HG03432 (cell line): ENCODE data around the gene CDKN1A.

Experiments used
- ATAC-seq: cut with Tn5 transposase; IDR thresholded peaks from one replicate; pipeline ENCODE4 v1.9.1; 2021; ENCODE audit warnings: mild to moderate bottlenecking, moderate library complexity; ENCODE audit not compliant: unreplicated experiment

CDKN1A gene

DNA sequence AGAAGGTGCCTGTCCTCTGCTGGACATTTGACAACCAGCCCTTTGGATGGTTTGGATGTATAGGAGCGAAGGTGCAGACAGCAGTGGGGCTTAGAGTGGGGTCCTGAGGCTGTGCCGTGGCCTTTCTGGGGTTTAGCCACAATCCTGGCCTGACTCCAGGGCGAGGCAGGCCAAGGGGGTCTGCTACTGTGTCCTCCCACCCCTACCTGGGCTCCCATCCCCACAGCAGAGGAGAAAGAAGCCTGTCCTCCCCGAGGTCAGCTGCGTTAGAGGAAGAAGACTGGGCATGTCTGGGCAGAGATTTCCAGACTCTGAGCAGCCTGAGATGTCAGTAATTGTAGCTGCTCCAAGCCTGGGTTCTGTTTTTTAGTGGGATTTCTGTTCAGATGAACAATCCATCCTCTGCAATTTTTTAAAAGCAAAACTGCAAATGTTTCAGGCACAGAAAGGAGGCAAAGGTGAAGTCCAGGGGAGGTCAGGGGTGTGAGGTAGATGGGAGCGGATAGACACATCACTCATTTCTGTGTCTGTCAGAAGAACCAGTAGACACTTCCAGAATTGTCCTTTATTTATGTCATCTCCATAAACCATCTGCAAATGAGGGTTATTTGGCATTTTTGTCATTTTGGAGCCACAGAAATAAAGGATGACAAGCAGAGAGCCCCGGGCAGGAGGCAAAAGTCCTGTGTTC is 1.3 kb upstream of the CDKN1A start:
- ATAC-seq = no peak

DNA sequence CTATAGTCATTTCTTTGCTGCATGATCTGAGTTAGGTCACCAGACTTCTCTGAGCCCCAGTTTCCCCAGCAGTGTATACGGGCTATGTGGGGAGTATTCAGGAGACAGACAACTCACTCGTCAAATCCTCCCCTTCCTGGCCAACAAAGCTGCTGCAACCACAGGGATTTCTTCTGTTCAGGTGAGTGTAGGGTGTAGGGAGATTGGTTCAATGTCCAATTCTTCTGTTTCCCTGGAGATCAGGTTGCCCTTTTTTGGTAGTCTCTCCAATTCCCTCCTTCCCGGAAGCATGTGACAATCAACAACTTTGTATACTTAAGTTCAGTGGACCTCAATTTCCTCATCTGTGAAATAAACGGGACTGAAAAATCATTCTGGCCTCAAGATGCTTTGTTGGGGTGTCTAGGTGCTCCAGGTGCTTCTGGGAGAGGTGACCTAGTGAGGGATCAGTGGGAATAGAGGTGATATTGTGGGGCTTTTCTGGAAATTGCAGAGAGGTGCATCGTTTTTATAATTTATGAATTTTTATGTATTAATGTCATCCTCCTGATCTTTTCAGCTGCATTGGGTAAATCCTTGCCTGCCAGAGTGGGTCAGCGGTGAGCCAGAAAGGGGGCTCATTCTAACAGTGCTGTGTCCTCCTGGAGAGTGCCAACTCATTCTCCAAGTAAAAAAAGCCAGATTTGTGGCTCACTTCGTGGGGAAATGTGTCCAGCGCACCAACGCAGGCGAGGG is 594 bp upstream of the CDKN1A start:
- ATAC-seq = no peak

DNA sequence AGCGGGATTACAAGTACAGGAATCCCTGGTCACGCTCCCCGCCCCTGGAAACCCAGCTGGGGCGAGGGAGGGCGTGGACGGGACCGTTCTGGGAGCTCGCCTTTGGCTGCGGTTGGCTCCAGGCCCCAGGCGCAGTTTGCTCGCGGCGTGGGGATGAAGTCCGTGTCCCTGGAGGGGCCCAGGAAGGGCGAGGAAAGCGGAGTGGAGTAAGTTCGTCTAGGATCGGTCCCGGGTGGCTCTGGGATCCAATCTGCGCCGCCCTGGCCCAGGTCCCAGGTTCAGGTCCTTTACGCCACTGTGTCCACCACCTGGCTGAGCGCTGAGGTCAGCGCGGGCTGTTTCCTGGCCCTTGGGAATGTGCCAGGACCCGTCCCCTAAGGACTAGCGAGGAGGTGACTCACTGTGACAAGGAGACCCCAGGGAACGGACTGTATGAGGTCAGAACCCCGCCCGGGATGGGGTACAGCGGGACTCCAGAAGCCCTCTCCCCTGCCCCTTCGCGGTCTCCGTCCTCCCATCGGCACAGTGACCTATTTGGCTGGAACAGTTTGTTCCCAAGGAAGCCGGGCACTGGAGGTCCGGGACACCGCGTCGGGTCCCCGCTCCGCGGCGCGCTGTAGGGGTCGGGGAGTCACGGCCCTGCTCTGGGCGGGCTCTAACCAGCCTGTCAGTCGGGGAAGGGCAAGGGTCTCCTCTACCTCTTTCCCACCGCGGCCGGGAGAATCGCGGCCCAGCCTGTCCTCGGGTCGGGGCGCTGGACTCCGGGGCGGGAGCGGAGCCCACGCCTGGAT is 724 bp downstream of the CDKN1A start:
- ATAC-seq = peak; percentile 0

DNA sequence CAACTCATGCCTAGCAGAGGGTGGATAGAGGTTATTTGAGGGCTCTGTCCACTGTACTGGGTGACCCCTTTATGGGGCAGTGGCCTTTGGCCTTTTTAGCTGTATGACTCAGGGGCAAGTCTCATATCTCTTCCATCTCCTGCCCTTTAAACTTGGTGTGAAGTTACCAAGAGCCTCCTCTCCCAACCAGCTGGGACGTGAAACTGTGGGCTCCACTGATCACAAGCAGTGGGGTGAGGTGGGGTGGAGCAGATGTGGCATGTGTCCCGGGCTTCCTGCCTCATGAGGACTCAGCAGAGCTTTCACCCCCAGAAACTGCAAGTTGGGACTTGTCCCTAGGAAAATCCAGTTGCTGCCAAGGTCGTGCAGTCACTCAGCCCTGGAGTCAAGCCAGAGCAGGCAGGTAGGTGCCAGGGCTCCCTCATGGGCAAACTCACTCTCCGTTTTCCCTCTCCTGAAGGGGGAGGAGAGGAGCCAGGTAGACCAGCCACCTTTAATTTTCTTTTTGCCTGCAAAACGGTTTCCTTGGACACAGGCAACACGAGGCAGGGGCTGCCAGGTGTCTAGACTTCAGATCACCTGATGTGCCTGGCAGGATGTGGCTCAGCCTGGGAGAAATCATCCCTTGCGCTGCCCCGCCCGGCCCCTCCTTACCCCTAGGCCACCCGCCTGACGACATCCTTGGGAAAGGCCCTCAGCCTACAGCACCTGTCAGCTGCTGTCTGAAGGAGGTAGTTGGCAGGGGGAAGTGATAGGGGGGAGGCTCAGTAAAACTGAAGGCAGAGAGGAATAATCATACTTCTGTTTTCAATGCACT is 4.0 kb downstream of the CDKN1A start:
- ATAC-seq = peak; percentile 24

DNA sequence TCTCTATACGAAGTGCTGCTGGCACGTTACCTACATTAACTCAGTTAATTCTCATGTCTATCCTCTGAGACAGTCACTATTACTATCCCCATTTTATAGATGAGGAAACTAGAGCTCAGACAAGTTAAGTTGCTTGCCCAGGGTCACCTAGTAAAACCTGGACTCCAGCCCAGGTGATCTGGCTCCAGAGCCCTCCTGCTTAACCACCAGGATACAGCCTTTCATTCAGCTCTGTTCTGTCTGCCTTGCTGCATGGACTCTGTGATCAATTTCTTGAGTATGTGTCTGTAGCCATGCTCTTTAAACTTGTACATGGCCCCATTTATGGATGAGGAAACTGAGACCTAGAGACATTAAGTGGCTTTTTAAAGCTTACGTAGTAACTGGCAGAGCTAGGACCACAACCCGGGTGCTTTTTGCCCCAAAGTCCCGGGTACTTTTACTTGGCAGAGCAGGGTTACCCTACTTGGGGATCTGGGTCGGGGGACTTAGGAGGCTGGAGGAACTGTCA is 4.7 kb downstream of the CDKN1A start:
- ATAC-seq = no peak

DNA sequence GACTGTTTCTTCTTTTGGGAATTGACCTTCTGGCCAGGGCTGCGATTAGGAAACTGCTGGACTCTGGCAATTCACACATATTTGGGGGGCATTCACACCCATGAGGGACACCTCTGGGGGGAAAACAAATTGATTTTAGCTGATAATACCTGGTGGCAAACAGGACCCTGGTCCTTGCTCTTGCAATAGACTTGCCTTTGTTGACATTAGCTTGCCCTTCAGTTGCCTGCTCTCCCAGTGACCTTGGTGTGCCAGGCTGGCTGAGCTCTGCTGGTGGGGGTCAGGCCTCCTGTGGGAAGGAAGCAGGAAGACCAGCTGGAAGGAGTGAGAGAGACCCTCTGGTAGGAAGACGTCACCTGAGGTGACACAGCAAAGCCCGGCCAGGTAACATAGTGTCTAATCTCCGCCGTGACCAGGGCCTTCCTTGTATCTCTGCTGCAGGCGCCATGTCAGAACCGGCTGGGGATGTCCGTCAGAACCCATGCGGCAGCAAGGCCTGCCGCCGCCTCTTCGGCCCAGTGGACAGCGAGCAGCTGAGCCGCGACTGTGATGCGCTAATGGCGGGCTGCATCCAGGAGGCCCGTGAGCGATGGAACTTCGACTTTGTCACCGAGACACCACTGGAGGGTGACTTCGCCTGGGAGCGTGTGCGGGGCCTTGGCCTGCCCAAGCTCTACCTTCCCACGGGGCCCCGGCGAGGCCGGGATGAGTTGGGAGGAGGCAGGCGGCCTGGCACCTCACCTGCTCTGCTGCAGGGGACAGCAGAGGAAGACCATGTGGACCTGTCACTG is 5.3 kb downstream of the CDKN1A start:
- no peak for ATAC-seq

DNA sequence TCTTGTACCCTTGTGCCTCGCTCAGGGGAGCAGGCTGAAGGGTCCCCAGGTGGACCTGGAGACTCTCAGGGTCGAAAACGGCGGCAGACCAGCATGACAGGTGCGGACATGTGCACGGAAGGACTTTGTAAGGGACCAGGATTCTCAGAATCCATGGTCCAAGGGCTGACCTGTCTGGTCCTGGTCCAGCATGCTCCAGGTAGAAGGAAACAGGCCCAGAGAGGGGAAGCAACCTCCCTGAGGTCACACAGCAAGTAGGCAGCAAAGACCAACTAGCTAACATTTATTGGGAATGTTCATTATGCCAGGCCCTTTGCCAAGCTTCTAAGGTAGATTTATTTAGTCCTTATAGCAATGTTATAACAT is 5.9 kb downstream of the CDKN1A start:
- ATAC-seq = no peak

DNA sequence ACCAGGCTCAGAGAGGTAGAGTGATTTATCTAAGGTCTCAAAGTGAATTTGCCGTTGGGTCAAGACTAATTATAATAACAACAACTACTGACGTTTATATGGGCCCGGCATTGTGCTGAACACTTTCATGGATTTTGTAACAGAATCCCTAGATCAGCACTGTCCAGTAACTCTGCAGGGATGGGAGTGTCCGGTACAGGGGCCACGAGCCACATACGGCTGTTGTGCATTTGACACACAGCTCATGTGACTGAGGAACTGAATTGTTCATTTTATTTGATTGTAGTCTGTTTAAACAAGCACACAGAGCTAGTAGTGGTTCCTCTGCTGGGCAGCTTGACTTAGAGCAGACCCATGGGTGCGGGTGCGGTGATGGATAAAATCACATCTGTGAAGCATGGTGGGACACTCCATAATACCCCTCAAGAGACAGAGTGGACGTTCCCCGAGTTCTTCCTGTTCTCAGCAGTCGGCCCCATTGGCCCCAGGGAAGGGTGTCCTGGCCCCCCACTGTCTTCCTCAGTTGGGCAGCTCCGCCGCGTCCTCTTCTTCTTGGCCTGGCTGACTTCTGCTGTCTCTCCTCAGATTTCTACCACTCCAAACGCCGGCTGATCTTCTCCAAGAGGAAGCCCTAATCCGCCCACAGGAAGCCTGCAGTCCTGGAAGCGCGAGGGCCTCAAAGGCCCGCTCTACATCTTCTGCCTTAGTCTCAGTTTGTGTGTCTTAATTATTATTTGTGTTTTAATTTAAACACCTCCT is 6.8 kb downstream of the CDKN1A start:
- no peak for ATAC-seq

DNA sequence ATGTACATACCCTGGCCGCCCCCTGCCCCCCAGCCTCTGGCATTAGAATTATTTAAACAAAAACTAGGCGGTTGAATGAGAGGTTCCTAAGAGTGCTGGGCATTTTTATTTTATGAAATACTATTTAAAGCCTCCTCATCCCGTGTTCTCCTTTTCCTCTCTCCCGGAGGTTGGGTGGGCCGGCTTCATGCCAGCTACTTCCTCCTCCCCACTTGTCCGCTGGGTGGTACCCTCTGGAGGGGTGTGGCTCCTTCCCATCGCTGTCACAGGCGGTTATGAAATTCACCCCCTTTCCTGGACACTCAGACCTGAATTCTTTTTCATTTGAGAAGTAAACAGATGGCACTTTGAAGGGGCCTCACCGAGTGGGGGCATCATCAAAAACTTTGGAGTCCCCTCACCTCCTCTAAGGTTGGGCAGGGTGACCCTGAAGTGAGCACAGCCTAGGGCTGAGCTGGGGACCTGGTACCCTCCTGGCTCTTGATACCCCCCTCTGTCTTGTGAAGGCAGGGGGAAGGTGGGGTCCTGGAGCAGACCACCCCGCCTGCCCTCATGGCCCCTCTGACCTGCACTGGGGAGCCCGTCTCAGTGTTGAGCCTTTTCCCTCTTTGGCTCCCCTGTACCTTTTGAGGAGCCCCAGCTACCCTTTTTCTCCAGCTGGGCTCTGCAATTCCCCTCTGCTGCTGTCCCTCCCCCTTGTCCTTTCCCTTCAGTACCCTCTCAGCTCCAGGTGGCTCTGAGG is 7.6 kb downstream of the CDKN1A start:
- ATAC-seq = no peak

DNA sequence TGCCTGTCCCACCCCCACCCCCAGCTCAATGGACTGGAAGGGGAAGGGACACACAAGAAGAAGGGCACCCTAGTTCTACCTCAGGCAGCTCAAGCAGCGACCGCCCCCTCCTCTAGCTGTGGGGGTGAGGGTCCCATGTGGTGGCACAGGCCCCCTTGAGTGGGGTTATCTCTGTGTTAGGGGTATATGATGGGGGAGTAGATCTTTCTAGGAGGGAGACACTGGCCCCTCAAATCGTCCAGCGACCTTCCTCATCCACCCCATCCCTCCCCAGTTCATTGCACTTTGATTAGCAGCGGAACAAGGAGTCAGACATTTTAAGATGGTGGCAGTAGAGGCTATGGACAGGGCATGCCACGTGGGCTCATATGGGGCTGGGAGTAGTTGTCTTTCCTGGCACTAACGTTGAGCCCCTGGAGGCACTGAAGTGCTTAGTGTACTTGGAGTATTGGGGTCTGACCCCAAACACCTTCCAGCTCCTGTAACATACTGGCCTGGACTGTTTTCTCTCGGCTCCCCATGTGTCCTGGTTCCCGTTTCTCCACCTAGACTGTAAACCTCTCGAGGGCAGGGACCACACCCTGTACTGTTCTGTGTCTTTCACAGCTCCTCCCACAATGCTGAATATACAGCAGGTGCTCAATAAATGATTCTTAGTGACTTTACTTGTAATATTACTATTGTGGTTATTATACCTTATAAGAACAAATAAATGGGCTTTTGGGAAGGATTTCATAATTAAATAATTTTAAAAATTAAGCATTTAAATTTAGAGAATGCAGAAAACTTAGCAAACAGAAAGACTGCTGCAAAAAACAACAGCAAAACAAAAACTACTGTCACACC is 8.4 kb downstream of the CDKN1A start:
- ATAC-seq = no peak

DNA sequence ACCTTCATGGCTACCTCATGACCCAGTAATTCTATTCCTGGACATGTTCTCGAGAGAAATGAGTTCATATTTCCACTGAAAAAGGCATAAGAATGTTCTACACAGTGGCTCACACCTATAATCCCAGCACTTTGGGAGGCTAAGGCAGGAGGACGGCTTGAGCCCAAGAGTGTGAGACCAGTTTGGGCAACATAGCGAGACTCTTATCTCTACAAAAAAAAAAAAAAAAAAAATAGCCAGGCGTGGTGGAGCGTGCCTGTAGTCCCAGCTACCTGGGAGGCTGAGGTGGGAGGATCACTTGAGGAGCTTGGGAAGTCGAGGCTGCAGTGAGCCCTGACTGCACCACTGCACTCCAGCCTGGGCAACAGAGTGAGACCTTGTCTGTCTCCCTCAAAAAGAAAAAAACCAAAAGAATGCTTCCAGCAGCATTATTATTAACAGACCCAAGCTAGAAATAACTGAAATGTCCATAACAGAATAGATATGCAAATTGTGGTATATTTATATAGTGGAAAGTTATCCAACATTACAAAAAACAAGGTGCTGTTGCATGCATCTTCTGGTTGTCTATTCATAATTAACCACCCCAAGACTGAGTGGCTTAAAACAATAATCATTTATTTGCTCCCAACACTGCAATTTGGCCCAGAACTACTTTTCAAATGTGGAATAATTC is 9.7 kb downstream of the CDKN1A start:
- no peak for ATAC-seq

DNA sequence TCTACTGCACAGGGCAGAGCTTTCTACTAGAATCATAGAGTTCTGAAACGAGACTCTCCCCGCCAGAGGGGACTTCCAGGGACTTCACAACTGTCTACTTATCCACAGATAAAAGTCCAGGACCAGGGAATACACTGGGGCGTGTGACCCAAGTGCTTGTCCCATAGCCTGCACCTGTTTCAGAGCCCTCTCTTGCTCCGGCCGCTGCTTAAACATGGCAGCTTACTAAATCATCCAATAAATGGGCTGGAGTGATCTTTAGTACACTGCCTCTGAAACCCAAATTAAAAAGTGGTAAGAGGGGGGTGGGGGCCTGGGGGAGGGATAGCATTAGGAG is 10.2 kb downstream of the CDKN1A start:
- no peak for ATAC-seq

DNA sequence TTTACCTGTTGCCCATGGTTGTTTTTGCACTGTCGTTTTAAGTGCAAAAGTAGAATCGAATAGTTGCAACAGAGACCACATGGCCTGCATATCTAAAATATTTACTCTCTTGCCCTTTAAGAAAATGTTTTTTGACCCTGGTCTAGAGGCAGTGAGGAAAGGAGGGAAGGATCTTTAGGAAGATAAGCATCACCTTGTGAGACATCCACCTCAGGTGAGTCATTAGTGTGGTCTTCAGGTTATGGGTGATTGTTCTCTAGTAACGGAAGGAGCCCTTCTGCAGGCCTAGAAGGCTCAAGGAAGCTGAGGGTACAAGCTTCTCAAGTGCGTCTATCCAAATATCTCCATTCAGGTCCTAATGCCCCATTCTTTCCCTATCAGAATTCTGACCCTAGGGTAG is 12.5 kb downstream of the CDKN1A start:
- no peak for ATAC-seq

DNA sequence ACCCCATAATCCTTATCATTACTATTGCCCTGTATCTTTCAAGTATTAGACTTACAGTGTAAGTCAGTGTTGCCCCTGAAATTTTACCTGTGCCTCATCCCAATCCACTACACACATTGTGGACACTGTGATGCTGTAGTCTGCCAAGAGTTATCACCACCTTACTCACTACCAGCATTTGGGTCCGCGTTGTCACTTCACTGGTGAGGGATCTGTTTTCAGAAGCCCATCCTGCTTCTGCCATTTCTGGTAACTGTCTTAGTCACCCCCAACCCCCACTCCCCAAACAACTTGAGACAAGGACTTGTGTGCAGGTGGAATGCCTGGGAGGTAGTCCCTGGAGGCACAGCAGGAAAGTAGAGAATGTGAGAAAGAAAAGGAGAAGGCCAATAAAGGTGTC is 13.1 kb downstream of the CDKN1A start:
- peak; percentile 3 for ATAC-seq

DNA sequence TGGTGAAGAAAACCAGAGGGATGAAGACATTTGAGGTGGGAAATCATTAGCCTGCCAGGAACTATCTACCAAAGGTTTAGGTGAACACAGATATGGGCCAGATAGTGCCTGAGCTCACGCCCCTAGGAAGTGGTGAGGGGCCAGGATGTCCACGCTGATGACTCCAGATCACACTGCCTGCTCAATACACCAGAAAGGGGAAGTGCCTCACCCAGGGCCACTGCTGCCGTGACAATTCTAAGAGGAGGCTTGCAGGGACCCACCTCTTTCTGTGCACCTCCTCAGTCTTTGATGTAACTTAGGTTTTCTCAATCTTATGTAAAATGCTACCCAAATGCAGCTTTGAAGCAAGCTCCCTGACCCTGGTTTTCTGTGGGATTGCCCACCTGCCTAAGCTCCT is 13.7 kb downstream of the CDKN1A start:
- peak; percentile 49 for ATAC-seq

DNA sequence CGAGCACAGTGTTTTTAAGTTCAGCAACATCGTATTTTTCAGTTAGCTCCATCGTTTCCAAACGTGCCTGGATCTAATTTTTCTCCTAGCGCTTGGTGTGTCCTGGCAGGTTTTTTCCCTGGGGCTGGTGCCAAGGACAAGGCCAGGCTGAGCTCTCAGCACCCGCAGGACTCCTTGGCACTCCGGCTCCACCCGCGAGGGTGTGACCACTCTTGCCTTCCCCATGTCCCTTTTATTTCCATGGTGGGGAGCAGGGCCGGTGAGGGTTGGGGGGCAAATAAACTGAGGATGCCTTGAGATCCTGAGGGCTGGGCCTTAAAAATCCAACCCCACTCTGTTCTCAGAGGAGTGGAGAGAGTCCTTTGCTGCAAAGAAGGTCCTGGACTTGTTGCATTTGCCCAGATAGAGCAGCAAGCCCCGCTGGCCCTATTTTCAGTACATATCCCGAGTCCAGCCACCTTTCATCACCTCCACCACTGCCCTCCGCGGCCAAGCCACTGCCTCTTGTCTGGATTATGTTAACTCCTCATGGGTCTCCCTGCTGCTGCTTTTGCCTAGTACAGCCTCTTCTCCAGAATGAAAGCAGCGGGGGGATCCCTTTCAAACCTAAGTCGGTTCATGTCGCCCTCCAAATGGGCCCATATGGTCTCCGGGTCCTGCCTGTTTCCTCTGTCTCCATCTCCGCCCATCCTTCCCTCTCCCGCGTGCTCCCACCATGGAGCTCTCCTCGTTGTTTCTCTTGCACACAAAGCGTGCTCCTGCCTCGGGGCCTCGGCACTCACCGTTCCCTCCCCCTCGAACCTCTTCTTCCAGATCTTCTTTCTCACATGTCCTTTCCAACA is 14.6 kb downstream of the CDKN1A start:
- no peak for ATAC-seq
